Skin of body (tissue), 2 donors: Measurements from ENCODE around the gene U2AF2. TPM values are rescaled to one million over a fixed set of nuclear protein-coding genes. Genes with fewer than 3 reads are reported as not detected.

Experiments
- DNase-seq: peaks from one replicate; lab custom pipeline; 2025; lab: John Stamatoyannopoulos, UW
- total RNA-seq: library from RNA; depleted of rRNA; stranded (reverse); fragments of >200 nt; gene quantifications from one replicate; pipeline ENCODE4 v1.2.3, GENCODE V29; 2014

Gene U2AF2
- total RNA-seq, 1 donor from 2014 or later, result 64.1 TPM

GRCh38 chr19:55689411-55690108 lies 34.7 kb downstream of the U2AF2 start:
- DNase-seq, result no peak

- no peak for DNase-seq
These were observed 35.4 kb downstream of the U2AF2 start for GRCh38 chr19:55690109-55690768.

GRCh38 chr19:55690769-55691545 lies 36.1 kb downstream of the U2AF2 start:
- DNase-seq, result no peak

- no peak for DNase-seq
These were observed 37.0 kb downstream of the U2AF2 start for GRCh38 chr19:55691561-55692481.

- no peak for DNase-seq
These were observed 37.8 kb downstream of the U2AF2 start for GRCh38 chr19:55692681-55693081.

- DNase-seq, result no peak
These were observed 38.6 kb downstream of the U2AF2 start for GRCh38 chr19:55693336-55693974.

- no peak for DNase-seq
These were observed 39.4 kb downstream of the U2AF2 start for GRCh38 chr19:55694241-55694655.

GRCh38 chr19:55694656-55695491 lies 40.0 kb downstream of the U2AF2 start:
- no peak for DNase-seq

GRCh38 chr19:55695511-55696290 lies 40.9 kb downstream of the U2AF2 start:
- DNase-seq, result no peak

- DNase-seq, result no peak
These were observed 41.6 kb downstream of the U2AF2 start for GRCh38 chr19:55696301-55697068.

- DNase-seq, result no peak
These were observed 42.2 kb downstream of the U2AF2 start for GRCh38 chr19:55697069-55697440.

- DNase-seq, result no peak
These were observed 42.9 kb downstream of the U2AF2 start for GRCh38 chr19:55697698-55698097.

GRCh38 chr19:55698256-55698655 lies 43.4 kb downstream of the U2AF2 start:
- DNase-seq, result no peak

- DNase-seq, result no peak
These were observed 44.4 kb downstream of the U2AF2 start for GRCh38 chr19:55699221-55699620.

- DNase-seq, result no peak
These were observed 46.0 kb downstream of the U2AF2 start for GRCh38 chr19:55700813-55701212.

- DNase-seq, result no peak
These were observed 47.3 kb downstream of the U2AF2 start for GRCh38 chr19:55702131-55702627.

GRCh38 chr19:55703790-55704215 lies 49.0 kb downstream of the U2AF2 start:
- DNase-seq, result no peak
